Measurements from ENCODE around the gene SLC2A6.

Gene SLC2A6

DNA sequence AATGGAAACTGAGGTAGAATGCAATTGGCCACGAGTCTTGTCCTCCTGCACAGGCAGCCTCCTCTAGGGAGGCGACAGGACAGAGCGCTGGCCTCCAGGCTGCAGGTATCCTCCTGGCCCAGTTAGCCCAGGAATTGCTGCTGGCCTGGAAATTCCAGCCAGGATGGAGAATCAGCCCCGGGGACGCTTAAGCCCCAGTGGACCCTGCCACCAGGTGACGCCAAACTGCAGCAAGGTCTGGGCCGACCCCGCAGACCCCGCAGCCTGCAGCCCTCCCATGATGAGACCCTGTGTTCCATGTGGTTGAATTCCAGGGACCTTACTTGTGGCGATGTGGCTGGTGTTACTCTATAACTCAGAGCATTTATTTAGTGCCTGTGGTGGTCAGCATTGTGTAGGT, 11.8 kb downstream of the SLC2A6 start:
- Histone ChIP-seq H3K4me3 (replicated peaks; ENCODE audit: insufficient read depth, low read length) (no peak overlapping the region), H3K27me3 (ENCODE audit: insufficient read depth, poor library complexity, severe bottlenecking) (peaks cover 3% of the 10 kb centered on the region), H3K27ac (replicated peaks) (no peak overlapping the region)
- TF ChIP-seq, protein P1, sequence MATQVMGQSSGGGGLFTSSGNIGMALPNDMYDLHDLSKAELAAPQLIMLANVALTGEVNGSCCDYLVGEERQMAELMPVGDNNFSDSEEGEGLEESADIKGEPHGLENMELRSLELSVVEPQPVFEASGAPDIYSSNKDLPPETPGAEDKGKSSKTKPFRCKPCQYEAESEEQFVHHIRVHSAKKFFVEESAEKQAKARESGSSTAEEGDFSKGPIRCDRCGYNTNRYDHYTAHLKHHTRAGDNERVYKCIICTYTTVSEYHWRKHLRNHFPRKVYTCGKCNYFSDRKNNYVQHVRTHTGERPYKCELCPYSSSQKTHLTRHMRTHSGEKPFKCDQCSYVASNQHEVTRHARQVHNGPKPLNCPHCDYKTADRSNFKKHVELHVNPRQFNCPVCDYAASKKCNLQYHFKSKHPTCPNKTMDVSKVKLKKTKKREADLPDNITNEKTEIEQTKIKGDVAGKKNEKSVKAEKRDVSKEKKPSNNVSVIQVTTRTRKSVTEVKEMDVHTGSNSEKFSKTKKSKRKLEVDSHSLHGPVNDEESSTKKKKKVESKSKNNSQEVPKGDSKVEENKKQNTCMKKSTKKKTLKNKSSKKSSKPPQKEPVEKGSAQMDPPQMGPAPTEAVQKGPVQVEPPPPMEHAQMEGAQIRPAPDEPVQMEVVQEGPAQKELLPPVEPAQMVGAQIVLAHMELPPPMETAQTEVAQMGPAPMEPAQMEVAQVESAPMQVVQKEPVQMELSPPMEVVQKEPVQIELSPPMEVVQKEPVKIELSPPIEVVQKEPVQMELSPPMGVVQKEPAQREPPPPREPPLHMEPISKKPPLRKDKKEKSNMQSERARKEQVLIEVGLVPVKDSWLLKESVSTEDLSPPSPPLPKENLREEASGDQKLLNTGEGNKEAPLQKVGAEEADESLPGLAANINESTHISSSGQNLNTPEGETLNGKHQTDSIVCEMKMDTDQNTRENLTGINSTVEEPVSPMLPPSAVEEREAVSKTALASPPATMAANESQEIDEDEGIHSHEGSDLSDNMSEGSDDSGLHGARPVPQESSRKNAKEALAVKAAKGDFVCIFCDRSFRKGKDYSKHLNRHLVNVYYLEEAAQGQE (IDR thresholded peaks at IDR 0.05; ENCODE audit: insufficient replicate concordance, low read depth), result no peak
- TF ChIP-seq, protein P2, sequence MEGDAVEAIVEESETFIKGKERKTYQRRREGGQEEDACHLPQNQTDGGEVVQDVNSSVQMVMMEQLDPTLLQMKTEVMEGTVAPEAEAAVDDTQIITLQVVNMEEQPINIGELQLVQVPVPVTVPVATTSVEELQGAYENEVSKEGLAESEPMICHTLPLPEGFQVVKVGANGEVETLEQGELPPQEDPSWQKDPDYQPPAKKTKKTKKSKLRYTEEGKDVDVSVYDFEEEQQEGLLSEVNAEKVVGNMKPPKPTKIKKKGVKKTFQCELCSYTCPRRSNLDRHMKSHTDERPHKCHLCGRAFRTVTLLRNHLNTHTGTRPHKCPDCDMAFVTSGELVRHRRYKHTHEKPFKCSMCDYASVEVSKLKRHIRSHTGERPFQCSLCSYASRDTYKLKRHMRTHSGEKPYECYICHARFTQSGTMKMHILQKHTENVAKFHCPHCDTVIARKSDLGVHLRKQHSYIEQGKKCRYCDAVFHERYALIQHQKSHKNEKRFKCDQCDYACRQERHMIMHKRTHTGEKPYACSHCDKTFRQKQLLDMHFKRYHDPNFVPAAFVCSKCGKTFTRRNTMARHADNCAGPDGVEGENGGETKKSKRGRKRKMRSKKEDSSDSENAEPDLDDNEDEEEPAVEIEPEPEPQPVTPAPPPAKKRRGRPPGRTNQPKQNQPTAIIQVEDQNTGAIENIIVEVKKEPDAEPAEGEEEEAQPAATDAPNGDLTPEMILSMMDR (IDR thresholded peaks at IDR 0.05; ENCODE audit: insufficient read depth, low read length), result no peak
- no peak for TF ChIP-seq SPI1 (IDR thresholded peaks at IDR 0.05; ENCODE audit: borderline replicate concordance, low read depth)
- TF ChIP-seq POLR2AphosphoS5 (IDR thresholded peaks at IDR 0.05; ENCODE audit: low read depth), result no peak
- no peak for TF ChIP-seq GABPA (IDR thresholded peaks at IDR 0.05; ENCODE audit: low read depth)
- no peak for DNase-seq (ENCODE audit: low read depth in 1 of 2, low spot score in 1 of 2)

DNA sequence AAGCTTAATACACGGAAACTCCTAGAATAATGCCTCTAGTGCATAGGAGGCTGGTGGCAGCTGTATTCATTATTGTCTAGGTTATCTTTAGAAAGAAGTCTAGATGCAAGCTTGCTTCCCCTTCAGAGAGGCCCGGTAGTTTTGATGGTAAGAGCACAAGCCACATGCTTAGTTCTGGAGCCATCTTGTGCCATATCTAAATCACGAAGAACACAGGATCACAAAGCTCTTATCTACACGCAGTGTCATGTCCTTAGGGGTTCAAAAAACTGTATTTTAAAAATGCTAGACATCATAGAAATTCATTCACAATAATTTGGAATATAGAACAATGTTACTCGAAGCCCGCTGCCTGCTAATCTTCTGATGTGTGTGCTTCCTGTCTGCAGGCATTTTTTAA, 12.9 kb downstream of the SLC2A6 start:
- no peak for DNase-seq (ENCODE audit: low read depth in 1 of 2, low spot score in 1 of 2)
- peaks cover 5% of the 10 kb centered on the region for H3K27me3 ChIP-seq (ENCODE audit: insufficient read depth, poor library complexity, severe bottlenecking)
- H3K4me3 ChIP-seq (replicated peaks; ENCODE audit: insufficient read depth, low read length), result no peak overlapping the region
- no peak overlapping the region for H3K27ac ChIP-seq (replicated peaks)
- no peak for TF ChIP-seq SPI1 (IDR thresholded peaks at IDR 0.05; ENCODE audit: borderline replicate concordance, low read depth)
- TF ChIP-seq, protein P1 (IDR thresholded peaks at IDR 0.05; ENCODE audit: insufficient replicate concordance, low read depth), result no peak
- TF ChIP-seq, protein P2 (IDR thresholded peaks at IDR 0.05; ENCODE audit: insufficient read depth, low read length), result no peak
- TF ChIP-seq POLR2AphosphoS5 (IDR thresholded peaks at IDR 0.05; ENCODE audit: low read depth), result no peak
- no peak for TF ChIP-seq GABPA (IDR thresholded peaks at IDR 0.05; ENCODE audit: low read depth)

DNA sequence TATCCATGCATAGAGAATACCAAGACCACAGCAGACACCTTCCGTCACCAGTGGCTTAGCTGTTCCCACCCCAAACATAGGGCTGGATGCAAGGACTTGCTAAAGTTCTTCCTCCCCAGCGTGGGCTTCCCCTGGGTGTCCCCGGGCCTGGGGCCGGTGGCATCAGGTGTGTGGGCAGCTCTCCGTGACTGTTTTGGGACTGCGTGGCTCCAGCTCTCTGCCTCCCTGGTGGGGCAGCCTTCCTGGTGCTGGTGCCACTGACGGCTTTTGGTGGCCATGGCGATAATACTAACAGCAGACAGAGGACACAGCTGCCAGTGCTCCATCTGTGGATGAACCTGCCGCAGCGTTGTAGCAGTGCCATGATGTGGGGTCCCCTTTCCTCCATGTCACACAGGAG, 14.3 kb downstream of the SLC2A6 start:
- TF ChIP-seq, protein P2 (IDR thresholded peaks at IDR 0.05; ENCODE audit: insufficient read depth, low read length), result no peak
- TF ChIP-seq, protein P1 (IDR thresholded peaks at IDR 0.05; ENCODE audit: insufficient replicate concordance, low read depth), result no peak
- TF ChIP-seq GABPA (IDR thresholded peaks at IDR 0.05; ENCODE audit: low read depth), result no peak
- no peak for TF ChIP-seq POLR2AphosphoS5 (IDR thresholded peaks at IDR 0.05; ENCODE audit: low read depth)
- TF ChIP-seq SPI1 (IDR thresholded peaks at IDR 0.05; ENCODE audit: borderline replicate concordance, low read depth), result no peak
- Histone ChIP-seq H3K4me3 (replicated peaks; ENCODE audit: insufficient read depth, low read length) (no peak overlapping the region), H3K27me3 (ENCODE audit: insufficient read depth, poor library complexity, severe bottlenecking) (peaks cover 10% of the 10 kb centered on the region), H3K27ac (replicated peaks) (no peak overlapping the region)
- no peak for DNase-seq (ENCODE audit: low read depth in 1 of 2, low spot score in 1 of 2)

Data from HL-60 (cell line).